Measurements from ENCODE around the gene TMEM63A.
"Not testable (repeated sequence)": the region's sequence is repeated elsewhere in the genome, so short reads cannot be mapped to it uniquely, and the experiment has no call there.

Gene TMEM63A

GRCh38 chr1:225843426-225843795 is 38.8 kb downstream of the TMEM63A start:
- no peak for DNase-seq

GRCh38 chr1:225842788-225843425 is 39.3 kb downstream of the TMEM63A start:
- DNase-seq, result no peak

- no peak for DNase-seq
Observed at GRCh38 chr1:225842074-225842473, 40.1 kb downstream of the TMEM63A start.

GRCh38 chr1:225840713-225841112 is 41.5 kb downstream of the TMEM63A start:
- DNase-seq, result no peak

GRCh38 chr1:225840223-225840610 is 42.0 kb downstream of the TMEM63A start:
- DNase-seq, result no peak

- no peak for DNase-seq
Observed at GRCh38 chr1:225838793-225839192, 43.4 kb downstream of the TMEM63A start.

GRCh38 chr1:225836296-225836695 is 45.9 kb downstream of the TMEM63A start:
- DNase-seq, result not testable (repeated sequence)

GRCh38 chr1:225835856-225836255 is 46.3 kb downstream of the TMEM63A start:
- no peak for DNase-seq

- DNase-seq, result no peak
Observed at GRCh38 chr1:225834417-225835329, 47.5 kb downstream of the TMEM63A start.

- DNase-seq, result no peak
Observed at GRCh38 chr1:225830841-225831240, 51.3 kb downstream of the TMEM63A start.

- DNase-seq, result no peak
Observed at GRCh38 chr1:225828706-225829345, 53.4 kb downstream of the TMEM63A start.

GRCh38 chr1:225827076-225827475 is 55.1 kb downstream of the TMEM63A start:
- DNase-seq, result no peak

- DNase-seq, result no peak
Observed at GRCh38 chr1:225825607-225826007, 56.6 kb downstream of the TMEM63A start.

- no peak for DNase-seq
Observed at GRCh38 chr1:225825078-225825477, 57.1 kb downstream of the TMEM63A start.

- DNase-seq, result no peak
Observed at GRCh38 chr1:225824533-225824941, 57.6 kb downstream of the TMEM63A start.

- no peak for DNase-seq
Observed at GRCh38 chr1:225823811-225824261, 58.3 kb downstream of the TMEM63A start.

GRCh38 chr1:225822655-225823403 is 59.4 kb downstream of the TMEM63A start:
- DNase-seq, result no peak

GRCh38 chr1:225820522-225821120 is 61.6 kb downstream of the TMEM63A start:
- no peak for DNase-seq

GRCh38 chr1:225819346-225820192 is 62.6 kb downstream of the TMEM63A start:
- no peak for DNase-seq

- DNase-seq, result no peak
Observed at GRCh38 chr1:225818229-225818628, 64.0 kb downstream of the TMEM63A start.

GRCh38 chr1:225817611-225818061 is 64.5 kb downstream of the TMEM63A start:
- no peak for DNase-seq
